Tibial nerve (tissue), 4 donors: ENCODE results near the gene AHNAK. TPM values are rescaled to one million over a fixed set of nuclear protein-coding genes. Genes with fewer than 3 reads are reported as not detected.
A peak's percentile ranks its signal among the peaks of the same experiment; 100 is the strongest.

Experiments
- DNase-seq, 2 donors: peaks; one replicate each; pipeline ENCODE4 v3.0.0-alpha.2; 2019; ENCODE audit warnings: low spot score in 2 of 2
- H3K27ac ChIP-seq, 4 donors: fragments of 200-600 bp; sonication (generic) in 3 of 4; one replicate each; pipeline ENCODE4 v1.5.1; 2017 to 2019; ENCODE audit warnings: mild to moderate bottlenecking in 1 of 4
- H3K27me3 ChIP-seq, 2 donors: fragments of 200-600 bp; sonication (generic) in 1 of 2; one replicate each; pipeline versions ENCODE4 v1.5.1 to v1.6.0; 2017 to 2019
- H3K36me3 ChIP-seq, 3 donors: fragments of 200-600 bp; sonication (generic); one replicate each; pipeline ENCODE4 v1.5.1; 2018 to 2019
- H3K4me1 ChIP-seq, 4 donors: fragments of 200-600 bp; sonication (generic) in 3 of 4; one replicate each; pipeline ENCODE4 v1.5.1; 2017 to 2019
- H3K4me3 ChIP-seq, 4 donors: fragments of 200-600 bp; sonication (generic) in 3 of 4; one replicate each; pipeline ENCODE4 v1.5.1; 2017 to 2019; ENCODE audit warnings: mild to moderate bottlenecking in 1 of 4, moderate library complexity in 1 of 4
- H3K9me3 ChIP-seq, 4 donors: fragments of 200-600 bp; sonication (generic) in 3 of 4; one replicate each; pipeline ENCODE4 v1.5.1; 2017 to 2019
- EP300 ChIP-seq, 2 donors: sonication (generic); formaldehyde crosslinking; IDR thresholded peaks; one replicate each; pipeline ENCODE4 v1.6.1; 2017; ENCODE audit warnings: antibody characterized with exemption in 2 of 2, mild to moderate bottlenecking in 1 of 2
- POLR2A ChIP-seq, 2 donors: fragments of 450-650 bp; IDR thresholded peaks; one replicate each; pipeline ENCODE4 v1.6.1; 2017; ENCODE audit warnings: antibody characterized with exemption in 2 of 2, mild to moderate bottlenecking in 2 of 2, moderate library complexity in 2 of 2
- WGBS, 2 donors: methylation state at CpG; one replicate each; pipeline ENCODE4 v1.1.5; 2018; 5-methylcytosine and 5-hydroxymethylcytosine counted together
- total RNA-seq, 4 donors: library from RNA; depleted of rRNA; stranded (reverse); fragments of >200 nt; gene quantifications; one replicate each; pipeline ENCODE4 v1.1.0, GENCODE V29; 2016
- TF ChIP-seq, protein P1 (sequence below), 5 experiments: fragments of 200-600 bp in 3 of 5; fragments of 450-650 bp in 2 of 5; sonication (generic) in 3 of 5; IDR thresholded peaks; one replicate each; pipeline ENCODE4 v1.5.1; 2016 to 2019; ENCODE audit warnings: antibody characterized with exemption in 5 of 5, mild to moderate bottlenecking in 3 of 5, moderate library complexity in 2 of 5

AHNAK gene
- total RNA-seq, 4 donors from 2014 or later: 1,417 to 3,061 (median 2,562) TPM

- Histone ChIP-seq H3K4me3 (no peak overlapping the region), H3K27ac (no peak overlapping the region), H3K36me3 (peaks cover 0 to 97% (median 5%) of the 10 kb centered on the region in 3 donors), H3K9me3 (no peaks in the 10 kb centered on the region), H3K4me1 (peaks cover 0 to 12% (median 0%) of the 10 kb centered on the region in 4 donors), H3K27me3 (no peaks in the 10 kb centered on the region)
- WGBS, 2 donors: 81 to 86% methylated on average over 17 to 18 of the region's 18 CpGs
- no peak for DNase-seq
- no peak for TF ChIP-seq EP300 (IDR thresholded peaks at IDR 0.05)
- TF ChIP-seq POLR2A (IDR thresholded peaks at IDR 0.05): no peak
- TF ChIP-seq, protein P1, sequence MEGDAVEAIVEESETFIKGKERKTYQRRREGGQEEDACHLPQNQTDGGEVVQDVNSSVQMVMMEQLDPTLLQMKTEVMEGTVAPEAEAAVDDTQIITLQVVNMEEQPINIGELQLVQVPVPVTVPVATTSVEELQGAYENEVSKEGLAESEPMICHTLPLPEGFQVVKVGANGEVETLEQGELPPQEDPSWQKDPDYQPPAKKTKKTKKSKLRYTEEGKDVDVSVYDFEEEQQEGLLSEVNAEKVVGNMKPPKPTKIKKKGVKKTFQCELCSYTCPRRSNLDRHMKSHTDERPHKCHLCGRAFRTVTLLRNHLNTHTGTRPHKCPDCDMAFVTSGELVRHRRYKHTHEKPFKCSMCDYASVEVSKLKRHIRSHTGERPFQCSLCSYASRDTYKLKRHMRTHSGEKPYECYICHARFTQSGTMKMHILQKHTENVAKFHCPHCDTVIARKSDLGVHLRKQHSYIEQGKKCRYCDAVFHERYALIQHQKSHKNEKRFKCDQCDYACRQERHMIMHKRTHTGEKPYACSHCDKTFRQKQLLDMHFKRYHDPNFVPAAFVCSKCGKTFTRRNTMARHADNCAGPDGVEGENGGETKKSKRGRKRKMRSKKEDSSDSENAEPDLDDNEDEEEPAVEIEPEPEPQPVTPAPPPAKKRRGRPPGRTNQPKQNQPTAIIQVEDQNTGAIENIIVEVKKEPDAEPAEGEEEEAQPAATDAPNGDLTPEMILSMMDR (IDR thresholded peaks at IDR 0.05): no peak
These were observed 34.5 kb upstream of the AHNAK start for GRCh38 chr11:62580959-62581715.

- peaks cover 0 to 89% (median 5%) of the 10 kb centered on the region in 3 donors for H3K36me3 ChIP-seq
- no peaks in the 10 kb centered on the region for H3K27me3 ChIP-seq
- H3K4me1 ChIP-seq: peaks cover 0 to 29% (median 12%) of the 10 kb centered on the region in 4 donors
- no peak overlapping the region for H3K27ac ChIP-seq
- H3K9me3 ChIP-seq: no peaks in the 10 kb centered on the region
- DNase-seq: no peak
- no peak for TF ChIP-seq POLR2A (IDR thresholded peaks at IDR 0.05)
- TF ChIP-seq, protein P1 (IDR thresholded peaks at IDR 0.05): no peak
- no peak for TF ChIP-seq EP300 (IDR thresholded peaks at IDR 0.05)
- H3K4me3 ChIP-seq: no peak overlapping the region
- 88 to 92% methylated on average over 2 of the region's 2 CpGs for WGBS, 2 donors
These were observed 32.6 kb upstream of the AHNAK start for GRCh38 chr11:62579252-62579651.

- no peak for DNase-seq
- Histone ChIP-seq H3K4me3 (no peak overlapping the region), H3K9me3 (no peaks in the 10 kb centered on the region), H3K27ac (no peak overlapping the region), H3K4me1 (peaks cover 0 to 29% (median 12%) of the 10 kb centered on the region in 4 donors), H3K27me3 (no peaks in the 10 kb centered on the region), H3K36me3 (peaks cover 0 to 82% (median 5%) of the 10 kb centered on the region in 3 donors)
- TF ChIP-seq POLR2A (IDR thresholded peaks at IDR 0.05): no peak
- no peak for TF ChIP-seq EP300 (IDR thresholded peaks at IDR 0.05)
- TF ChIP-seq, protein P1 (IDR thresholded peaks at IDR 0.05): no peak
- 92 to 93% methylated on average over 11 of the region's 11 CpGs for WGBS, 2 donors
These were observed 31.9 kb upstream of the AHNAK start for GRCh38 chr11:62578541-62578940.

GRCh38 chr11:62577046-62577714, 30.6 kb upstream of the AHNAK start:
- WGBS, 2 donors: 57 to 62% methylated on average over 12 of the region's 12 CpGs
- H3K36me3 ChIP-seq: peaks cover 0 to 72% (median 5%) of the 10 kb centered on the region in 3 donors
- H3K27me3 ChIP-seq: no peaks in the 10 kb centered on the region
- no peak for TF ChIP-seq POLR2A (IDR thresholded peaks at IDR 0.05)
- TF ChIP-seq, protein P1 (IDR thresholded peaks at IDR 0.05): no peak
- peak in 1 of 2 donors; percentile 54 for TF ChIP-seq EP300 (IDR thresholded peaks at IDR 0.05)
- DNase-seq: no peak
- no peak overlapping the region for H3K4me3 ChIP-seq
- H3K4me1 ChIP-seq: peaks cover 0 to 37% (median 20%) of the 10 kb centered on the region in 4 donors
- no peaks in the 10 kb centered on the region for H3K9me3 ChIP-seq
- peak overlapping the region in 3 of 4 donors; percentile 9 to 89 (median 60) for H3K27ac ChIP-seq

- H3K36me3 ChIP-seq: peaks cover 2 to 72% (median 13%) of the 10 kb centered on the region in 3 donors
- H3K4me3 ChIP-seq: no peak overlapping the region
- no peaks in the 10 kb centered on the region for H3K27me3 ChIP-seq
- peak overlapping the region in 3 of 4 donors; percentile 87 to 89 (median 88) for H3K27ac ChIP-seq
- H3K9me3 ChIP-seq: no peaks in the 10 kb centered on the region
- no peak for DNase-seq
- H3K4me1 ChIP-seq: peaks cover 0 to 50% (median 24%) of the 10 kb centered on the region in 4 donors
- TF ChIP-seq, protein P1 (IDR thresholded peaks at IDR 0.05): no peak
- TF ChIP-seq POLR2A (IDR thresholded peaks at IDR 0.05) (no peak), EP300 (IDR thresholded peaks at IDR 0.05) (no peak)
- WGBS, 2 donors: 73 to 74% methylated on average over 13 to 14 of the region's 14 CpGs
These were observed 29.2 kb upstream of the AHNAK start for GRCh38 chr11:62575837-62576236.
